Measurements from ENCODE around the gene GNG8. TPM values are rescaled to one million over a fixed set of nuclear protein-coding genes. Genes with fewer than 3 reads are reported as not detected.

Gene GNG8
- total RNA-seq, 4 donors from 2014 or later = not detected

DNA sequence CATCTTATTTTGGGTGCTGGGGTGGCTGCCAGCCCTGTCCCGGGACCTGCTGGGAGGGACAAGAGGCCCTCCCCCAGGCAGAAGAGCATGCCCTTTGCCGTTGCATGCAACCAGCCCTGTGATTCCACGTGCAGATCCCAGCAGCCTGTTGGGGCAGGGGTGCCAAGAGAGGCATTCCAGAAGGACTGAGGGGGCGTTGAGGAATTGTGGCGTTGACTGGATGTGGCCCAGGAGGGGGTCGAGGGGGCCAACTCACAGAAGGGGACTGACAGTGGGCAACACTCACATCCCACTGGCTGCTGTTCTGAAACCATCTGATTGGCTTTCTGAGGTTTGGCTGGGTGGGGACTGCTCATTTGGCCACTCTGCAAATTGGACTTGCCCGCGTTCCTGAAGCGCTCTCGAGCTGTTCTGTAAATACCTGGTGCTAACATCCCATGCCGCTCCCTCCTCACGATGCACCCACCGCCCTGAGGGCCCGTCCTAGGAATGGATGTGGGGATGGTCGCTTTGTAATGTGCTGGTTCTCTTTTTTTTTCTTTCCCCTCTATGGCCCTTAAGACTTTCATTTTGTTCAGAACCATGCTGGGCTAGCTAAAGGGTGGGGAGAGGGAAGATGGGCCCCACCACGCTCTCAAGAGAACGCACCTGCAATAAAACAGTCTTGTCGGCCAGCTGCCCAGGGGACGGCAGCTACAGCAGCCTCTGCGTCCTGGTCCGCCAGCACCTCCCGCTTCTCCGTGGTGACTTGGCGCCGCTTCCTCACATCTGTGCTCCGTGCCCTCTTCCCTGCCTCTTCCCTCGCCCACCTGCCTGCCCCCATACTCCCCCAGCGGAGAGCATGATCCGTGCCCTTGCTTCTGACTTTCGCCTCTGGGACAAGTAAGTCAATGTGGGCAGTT, 26.2 kb downstream of the GNG8 start:
- TF ChIP-seq, protein P1, sequence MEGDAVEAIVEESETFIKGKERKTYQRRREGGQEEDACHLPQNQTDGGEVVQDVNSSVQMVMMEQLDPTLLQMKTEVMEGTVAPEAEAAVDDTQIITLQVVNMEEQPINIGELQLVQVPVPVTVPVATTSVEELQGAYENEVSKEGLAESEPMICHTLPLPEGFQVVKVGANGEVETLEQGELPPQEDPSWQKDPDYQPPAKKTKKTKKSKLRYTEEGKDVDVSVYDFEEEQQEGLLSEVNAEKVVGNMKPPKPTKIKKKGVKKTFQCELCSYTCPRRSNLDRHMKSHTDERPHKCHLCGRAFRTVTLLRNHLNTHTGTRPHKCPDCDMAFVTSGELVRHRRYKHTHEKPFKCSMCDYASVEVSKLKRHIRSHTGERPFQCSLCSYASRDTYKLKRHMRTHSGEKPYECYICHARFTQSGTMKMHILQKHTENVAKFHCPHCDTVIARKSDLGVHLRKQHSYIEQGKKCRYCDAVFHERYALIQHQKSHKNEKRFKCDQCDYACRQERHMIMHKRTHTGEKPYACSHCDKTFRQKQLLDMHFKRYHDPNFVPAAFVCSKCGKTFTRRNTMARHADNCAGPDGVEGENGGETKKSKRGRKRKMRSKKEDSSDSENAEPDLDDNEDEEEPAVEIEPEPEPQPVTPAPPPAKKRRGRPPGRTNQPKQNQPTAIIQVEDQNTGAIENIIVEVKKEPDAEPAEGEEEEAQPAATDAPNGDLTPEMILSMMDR (IDR thresholded peaks at IDR 0.05) = no peak
- TF ChIP-seq EP300 (IDR thresholded peaks at IDR 0.05; ENCODE audit: low read depth) = no peak
- no peak for TF ChIP-seq POLR2A (IDR thresholded peaks at IDR 0.05)
- TF ChIP-seq POLR2AphosphoS5 (IDR thresholded peaks at IDR 0.05) = no peak
- in situ Hi-C loops (cut with MboI; ENCODE audit: low pct_ligation_motif_present in 1 of 4, low pct_unique_long_range_greater_than_20kb in 1 of 4, low sequenced_read_pairs in 3 of 4) = loop anchor here in 1 of 4 donors (5.0 kb wide), 1 partner anchor 53 kb away; the partner anchor contains the start of gene DACT3
- DNase-seq = peak; percentile 6
- intact Hi-C loops (cut with DNase I; ENCODE audit: low total_unique reads) = no loop called here
- H3K27ac ChIP-seq = no peak overlapping the region
- H3K27me3 ChIP-seq = no peaks in the 10 kb centered on the region
- H3K36me3 ChIP-seq = peaks cover 0 to 40% (median 13%) of the 10 kb centered on the region in 4 donors
- H3K9me3 ChIP-seq = no peaks in the 10 kb centered on the region
- 75 to 82% methylated on average over 4 to 30 of the region's 30 CpGs for WGBS, 2 donors (ENCODE audit: low coverage in 1 of 2)
- H3K4me1 ChIP-seq = peaks cover 4 to 27% (median 9%) of the 10 kb centered on the region in 4 donors
- H3K4me3 ChIP-seq = no peak overlapping the region

DNA sequence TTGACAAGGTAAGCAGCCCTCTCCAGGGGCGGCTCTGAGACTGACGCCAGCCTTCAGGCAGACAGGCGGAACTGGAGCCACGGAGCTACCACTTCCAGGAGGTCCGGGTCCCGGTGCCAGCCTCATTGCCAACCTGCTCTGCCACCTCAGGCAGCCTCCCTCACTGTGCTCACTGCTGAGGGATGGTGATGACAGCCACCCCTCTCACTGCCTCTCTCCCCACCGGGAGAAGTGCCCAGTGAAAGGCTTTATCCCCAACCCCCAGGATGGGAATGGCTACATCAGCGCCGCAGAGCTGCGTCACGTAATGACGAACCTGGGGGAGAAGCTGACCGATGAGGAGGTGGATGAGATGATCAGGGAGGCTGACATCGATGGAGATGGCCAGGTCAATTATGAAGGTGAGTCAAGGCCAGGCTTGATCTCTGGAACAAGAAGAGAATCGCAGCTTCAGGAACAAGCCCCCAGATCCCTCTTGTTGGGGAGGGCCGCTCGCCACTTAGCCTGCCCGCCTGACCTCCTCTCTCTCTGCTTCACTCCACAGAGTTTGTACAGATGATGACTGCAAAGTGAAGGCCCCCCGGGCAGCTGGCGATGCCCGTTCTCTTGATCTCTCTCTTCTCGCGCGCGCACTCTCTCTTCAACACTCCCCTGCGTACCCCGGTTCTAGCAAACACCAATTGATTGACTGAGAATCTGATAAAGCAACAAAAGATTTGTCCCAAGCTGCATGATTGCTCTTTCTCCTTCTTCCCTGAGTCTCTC, 27.2 kb downstream of the GNG8 start:
- no peaks in the 10 kb centered on the region for H3K27me3 ChIP-seq
- H3K4me1 ChIP-seq = peaks cover 6 to 32% (median 12%) of the 10 kb centered on the region in 4 donors
- DNase-seq = peak; percentile 7
- no peak overlapping the region for H3K27ac ChIP-seq
- no peak for TF ChIP-seq POLR2AphosphoS5 (IDR thresholded peaks at IDR 0.05)
- TF ChIP-seq, protein P1 (IDR thresholded peaks at IDR 0.05) = no peak
- no peak for TF ChIP-seq EP300 (IDR thresholded peaks at IDR 0.05; ENCODE audit: low read depth)
- no peak for TF ChIP-seq POLR2A (IDR thresholded peaks at IDR 0.05)
- in situ Hi-C loops (cut with MboI; ENCODE audit: low pct_ligation_motif_present in 1 of 4, low pct_unique_long_range_greater_than_20kb in 1 of 4, low sequenced_read_pairs in 3 of 4) = no loop called here
- H3K9me3 ChIP-seq = no peaks in the 10 kb centered on the region
- H3K4me3 ChIP-seq = no peak overlapping the region
- H3K36me3 ChIP-seq = peaks cover 0 to 40% (median 13%) of the 10 kb centered on the region in 4 donors
- intact Hi-C loops (cut with DNase I; ENCODE audit: low total_unique reads) = no loop called here
- 92 to 100% methylated on average over 7 to 27 of the region's 27 CpGs for WGBS, 2 donors (ENCODE audit: low coverage in 1 of 2)

- intact Hi-C loops (cut with DNase I; ENCODE audit: low total_unique reads) = no loop called here
- H3K4me3 ChIP-seq = no peak overlapping the region
- H3K27me3 ChIP-seq = no peaks in the 10 kb centered on the region
- WGBS, 2 donors (ENCODE audit: low coverage in 1 of 2) = 99% methylated on average over 9 of the region's 9 CpGs; no CpG with 5 or more reads in 1 of the 2 donors
- TF ChIP-seq POLR2AphosphoS5 (IDR thresholded peaks at IDR 0.05) (no peak), POLR2A (IDR thresholded peaks at IDR 0.05) (no peak), EP300 (IDR thresholded peaks at IDR 0.05; ENCODE audit: low read depth) (no peak)
- TF ChIP-seq, protein P1 (IDR thresholded peaks at IDR 0.05) = no peak
- peaks cover 12 to 38% (median 17%) of the 10 kb centered on the region in 4 donors for H3K4me1 ChIP-seq
- H3K27ac ChIP-seq = no peak overlapping the region
- peak; percentile 5 for DNase-seq
- in situ Hi-C loops (cut with MboI; ENCODE audit: low pct_ligation_motif_present in 1 of 4, low pct_unique_long_range_greater_than_20kb in 1 of 4, low sequenced_read_pairs in 3 of 4) = no loop called here
- peaks cover 0 to 40% (median 13%) of the 10 kb centered on the region in 4 donors for H3K36me3 ChIP-seq
- no peaks in the 10 kb centered on the region for H3K9me3 ChIP-seq
Measured at GRCh38 chr19:46608178-46608577, 27.8 kb downstream of the GNG8 start.

DNA sequence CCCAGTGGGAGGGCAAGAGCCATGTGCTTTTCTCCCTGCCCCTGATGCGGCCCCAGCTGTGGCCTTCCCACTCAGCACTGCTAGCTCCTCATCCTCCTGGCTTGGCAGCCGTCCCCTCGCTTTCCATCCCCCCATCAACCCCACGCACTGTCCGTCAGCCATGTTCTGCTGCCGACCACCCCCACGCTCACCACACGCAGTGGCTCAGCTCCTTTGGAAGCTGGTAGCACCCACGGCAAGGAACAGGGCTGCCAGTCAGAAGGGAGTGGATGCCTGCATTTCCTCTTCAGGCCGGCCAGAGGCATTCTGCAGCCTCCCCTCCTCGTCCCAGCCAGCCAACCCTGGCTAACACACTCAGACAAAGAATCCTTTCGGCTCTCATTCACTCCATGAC, 28.6 kb downstream of the GNG8 start:
- no peaks in the 10 kb centered on the region for H3K27me3 ChIP-seq
- TF ChIP-seq, protein P1 (IDR thresholded peaks at IDR 0.05) = no peak
- TF ChIP-seq POLR2A (IDR thresholded peaks at IDR 0.05) = no peak
- in situ Hi-C loops (cut with MboI; ENCODE audit: low pct_ligation_motif_present in 1 of 4, low pct_unique_long_range_greater_than_20kb in 1 of 4, low sequenced_read_pairs in 3 of 4) = no loop called here
- H3K9me3 ChIP-seq = no peaks in the 10 kb centered on the region
- WGBS, 2 donors (ENCODE audit: low coverage in 1 of 2) = 94 to 100% methylated on average over 1 to 12 of the region's 12 CpGs
- intact Hi-C loops (cut with DNase I; ENCODE audit: low total_unique reads) = no loop called here
- peaks cover 19 to 45% (median 23%) of the 10 kb centered on the region in 4 donors for H3K4me1 ChIP-seq
- H3K27ac ChIP-seq = no peak overlapping the region
- H3K36me3 ChIP-seq = peaks cover 0 to 40% (median 13%) of the 10 kb centered on the region in 4 donors
- no peak overlapping the region for H3K4me3 ChIP-seq
- peak; percentile 6 for DNase-seq
